DLD1 (cell line): ENCODE results near the gene VASN.
"Not testable (repeated sequence)": the region's sequence is repeated elsewhere in the genome, so short reads cannot be mapped to it uniquely, and the experiment has no call there.

Experiments
- in situ Hi-C: cut with HindIII; loops from 2 replicates; pipeline ENCODE4 v1.10.0; 2017; ENCODE audit warnings: low sequenced_read_pairs

The VASN gene

GRCh38 chr16:4383591-4384444, 12.2 kb downstream of the VASN start:
- in situ Hi-C loops = no loop called here

- in situ Hi-C loops = no loop called here
Observed at GRCh38 chr16:4384509-4384942, 12.9 kb downstream of the VASN start.

- in situ Hi-C loops = no loop called here
Observed at GRCh38 chr16:4385066-4385788, 13.6 kb downstream of the VASN start.

- in situ Hi-C loops = no loop called here
Observed at GRCh38 chr16:4385789-4386450, 14.3 kb downstream of the VASN start.

GRCh38 chr16:4386451-4386805, 14.8 kb downstream of the VASN start:
- in situ Hi-C loops = no loop called here

- in situ Hi-C loops = no loop called here
Observed at GRCh38 chr16:4386951-4387565, 15.4 kb downstream of the VASN start.

GRCh38 chr16:4387781-4388180, 16.1 kb downstream of the VASN start:
- in situ Hi-C loops = no loop called here

GRCh38 chr16:4388271-4389021, 16.8 kb downstream of the VASN start:
- in situ Hi-C loops = no loop called here

GRCh38 chr16:4389051-4389955, 17.7 kb downstream of the VASN start:
- in situ Hi-C loops = no loop called here

GRCh38 chr16:4390266-4391260, 18.9 kb downstream of the VASN start:
- in situ Hi-C loops = no loop called here

- in situ Hi-C loops = no loop called here
Observed at GRCh38 chr16:4391631-4392381, 20.2 kb downstream of the VASN start.

GRCh38 chr16:4392382-4393239, 21.0 kb downstream of the VASN start:
- in situ Hi-C loops = no loop called here

- in situ Hi-C loops = no loop called here
Observed at GRCh38 chr16:4393240-4393600, 21.6 kb downstream of the VASN start.

- in situ Hi-C loops = not testable (repeated sequence)
Observed at GRCh38 chr16:4393850-4394249, 22.2 kb downstream of the VASN start.

- in situ Hi-C loops = no loop called here
Observed at GRCh38 chr16:4395055-4395726, 23.5 kb downstream of the VASN start.
